ENCODE measurements around the gene SLC27A2. TPM values are rescaled to one million over a fixed set of nuclear protein-coding genes. Genes with fewer than 3 reads are reported as not detected.
A peak's percentile ranks its signal among the peaks of the same experiment; 100 is the strongest.

The SLC27A2 gene
- total RNA-seq, 1 experiment from 2014 or later: not detected

DNA sequence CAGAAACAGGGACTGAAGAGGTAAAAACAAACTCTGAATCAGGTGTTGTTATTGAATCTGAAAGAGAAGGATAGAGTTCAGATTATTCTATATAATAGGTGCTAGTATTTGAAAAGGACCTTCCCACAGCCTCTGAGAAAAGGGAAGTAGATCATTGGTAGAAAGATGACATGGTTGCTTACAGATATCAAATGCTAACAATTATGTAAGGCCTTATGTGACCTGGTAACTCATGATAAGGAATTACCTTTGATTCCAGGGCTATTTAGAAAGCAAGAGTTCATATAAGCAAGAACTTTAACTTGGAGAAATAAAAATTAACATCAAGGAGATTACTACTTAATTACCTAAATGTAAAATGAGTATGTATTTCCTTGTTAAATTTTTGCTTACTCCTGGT, 7.6 kb downstream of the SLC27A2 start:
- H3K9me2 ChIP-seq (replicated peaks; ENCODE audit: insufficient read depth, low read length): no peaks in the 10 kb centered on the region
- no peaks in the 10 kb centered on the region for H3K9me3 ChIP-seq (ENCODE audit: low read length)
- no peak overlapping the region for H3K9ac ChIP-seq (ENCODE audit: low read length)
- no peaks in the 10 kb centered on the region for H3K79me2 ChIP-seq (ENCODE audit: low read length)
- H3K4me2 ChIP-seq (ENCODE audit: low read depth, low read length, poor library complexity, severe bottlenecking): peak overlapping the region; percentile 54
- peaks cover 23% of the 10 kb centered on the region for H3K4me1 ChIP-seq (ENCODE audit: low read length)
- no peaks in the 10 kb centered on the region for H4K20me1 ChIP-seq (ENCODE audit: insufficient read depth, low read depth, low read length)
- no peaks in the 10 kb centered on the region for H3K27me3 ChIP-seq (ENCODE audit: low read length)
- peak overlapping the region; percentile 18; the same call in 1 of the 2 replicates for H2AFZ ChIP-seq (ENCODE audit: low read length)
- no peak overlapping the region for H3K27ac ChIP-seq (ENCODE audit: low read length)
- 0 out of 2 replicates have a peak overlapping the region, but pooled peaks have one; percentile 20 for H3K4me3 ChIP-seq (ENCODE audit: low read length)
- peak; percentile 51 for DNase-seq
- no peaks in the 10 kb centered on the region for H3K36me3 ChIP-seq (ENCODE audit: insufficient read depth, low read length)

- H3K27ac ChIP-seq (ENCODE audit: low read length): no peak overlapping the region
- no peaks in the 10 kb centered on the region for H3K36me3 ChIP-seq (ENCODE audit: insufficient read depth, low read length)
- H3K4me2 ChIP-seq (ENCODE audit: low read depth, low read length, poor library complexity, severe bottlenecking): peak overlapping the region; percentile 54
- H3K27me3 ChIP-seq (ENCODE audit: low read length): no peaks in the 10 kb centered on the region
- DNase-seq: peak; percentile 72
- no peaks in the 10 kb centered on the region for H3K79me2 ChIP-seq (ENCODE audit: low read length)
- peaks cover 23% of the 10 kb centered on the region for H3K4me1 ChIP-seq (ENCODE audit: low read length)
- no peak overlapping the region for H3K9ac ChIP-seq (ENCODE audit: low read length)
- 0 out of 2 replicates have a peak overlapping the region, but pooled peaks have one; percentile 20 for H3K4me3 ChIP-seq (ENCODE audit: low read length)
- no peaks in the 10 kb centered on the region for H3K9me2 ChIP-seq (replicated peaks; ENCODE audit: insufficient read depth, low read length)
- no peaks in the 10 kb centered on the region for H3K9me3 ChIP-seq (ENCODE audit: low read length)
- H2AFZ ChIP-seq (ENCODE audit: low read length): peak overlapping the region; percentile 18; the same call in 1 of the 2 replicates
- H4K20me1 ChIP-seq (ENCODE audit: insufficient read depth, low read depth, low read length): no peaks in the 10 kb centered on the region
Measured at GRCh38 chr15:50190166-50190570, 8.2 kb downstream of the SLC27A2 start.

DNA sequence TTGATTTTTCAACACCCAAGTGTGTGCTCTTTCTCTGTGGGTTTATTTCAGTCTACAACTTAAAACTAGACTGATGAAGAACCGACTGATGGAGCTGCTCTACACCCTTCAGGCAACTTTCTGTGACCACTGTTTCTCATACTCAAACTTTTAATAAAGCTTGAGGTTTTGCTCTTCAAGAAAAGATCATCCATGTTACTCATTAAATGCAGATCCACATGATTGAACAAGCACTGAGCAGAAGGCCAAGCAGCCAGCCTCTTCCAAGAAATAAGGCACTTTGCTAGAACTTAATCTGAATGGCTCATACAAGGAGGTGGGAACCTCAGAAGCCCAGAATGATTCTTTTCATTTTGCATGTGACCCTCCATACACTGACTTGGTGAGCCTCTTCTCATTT, 8.7 kb downstream of the SLC27A2 start:
- no peaks in the 10 kb centered on the region for H3K79me2 ChIP-seq (ENCODE audit: low read length)
- H3K4me3 ChIP-seq (ENCODE audit: low read length): no peak overlapping the region
- H3K4me2 ChIP-seq (ENCODE audit: low read depth, low read length, poor library complexity, severe bottlenecking): peak overlapping the region; percentile 54
- no peaks in the 10 kb centered on the region for H4K20me1 ChIP-seq (ENCODE audit: insufficient read depth, low read depth, low read length)
- no peak overlapping the region for H3K9ac ChIP-seq (ENCODE audit: low read length)
- no peaks in the 10 kb centered on the region for H3K36me3 ChIP-seq (ENCODE audit: insufficient read depth, low read length)
- H3K27me3 ChIP-seq (ENCODE audit: low read length): no peaks in the 10 kb centered on the region
- no peaks in the 10 kb centered on the region for H3K9me3 ChIP-seq (ENCODE audit: low read length)
- no peak for DNase-seq
- no peaks in the 10 kb centered on the region for H3K9me2 ChIP-seq (replicated peaks; ENCODE audit: insufficient read depth, low read length)
- peaks cover 23% of the 10 kb centered on the region for H3K4me1 ChIP-seq (ENCODE audit: low read length)
- no peak overlapping the region for H3K27ac ChIP-seq (ENCODE audit: low read length)
- H2AFZ ChIP-seq (ENCODE audit: low read length): no peak overlapping the region

DNA sequence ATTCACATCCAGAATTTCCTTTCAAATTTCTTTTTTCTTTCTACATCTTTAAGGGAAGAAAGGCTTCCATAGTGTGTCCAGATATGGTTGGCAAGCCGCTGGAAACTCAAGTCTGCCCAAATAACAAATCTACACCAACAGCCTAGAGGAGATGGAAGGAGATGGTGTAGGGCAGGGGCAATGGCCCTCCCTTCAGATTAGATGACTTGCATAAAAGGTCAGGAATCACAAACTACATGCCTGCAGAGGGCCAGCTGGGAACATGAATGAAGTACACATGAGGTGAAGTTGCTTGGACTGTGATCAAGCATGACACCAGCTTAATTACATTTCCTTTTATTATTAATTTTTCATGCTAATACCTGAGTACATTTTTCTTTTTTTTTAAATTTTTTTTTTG, 10.2 kb downstream of the SLC27A2 start:
- Histone ChIP-seq H2AFZ (ENCODE audit: low read length) (no peak overlapping the region), H3K27ac (ENCODE audit: low read length) (no peak overlapping the region), H3K9ac (ENCODE audit: low read length) (no peak overlapping the region), H3K79me2 (ENCODE audit: low read length) (no peaks in the 10 kb centered on the region), H3K9me3 (ENCODE audit: low read length) (no peaks in the 10 kb centered on the region), H3K27me3 (ENCODE audit: low read length) (no peaks in the 10 kb centered on the region), H3K4me3 (ENCODE audit: low read length) (no peak overlapping the region), H3K4me1 (ENCODE audit: low read length) (peaks cover 23% of the 10 kb centered on the region), H3K9me2 (replicated peaks; ENCODE audit: insufficient read depth, low read length) (no peaks in the 10 kb centered on the region), H4K20me1 (ENCODE audit: insufficient read depth, low read depth, low read length) (no peaks in the 10 kb centered on the region), H3K36me3 (ENCODE audit: insufficient read depth, low read length) (no peaks in the 10 kb centered on the region), H3K4me2 (ENCODE audit: low read depth, low read length, poor library complexity, severe bottlenecking) (no peak overlapping the region)
- DNase-seq: no peak

GRCh38 chr15:50192926-50193620, 11.1 kb downstream of the SLC27A2 start:
- no peak overlapping the region for H2AFZ ChIP-seq (ENCODE audit: low read length)
- H3K79me2 ChIP-seq (ENCODE audit: low read length): no peaks in the 10 kb centered on the region
- H3K4me3 ChIP-seq (ENCODE audit: low read length): no peak overlapping the region
- no peak overlapping the region for H3K27ac ChIP-seq (ENCODE audit: low read length)
- H3K9me2 ChIP-seq (replicated peaks; ENCODE audit: insufficient read depth, low read length): no peaks in the 10 kb centered on the region
- DNase-seq: no peak
- H3K9ac ChIP-seq (ENCODE audit: low read length): no peak overlapping the region
- H4K20me1 ChIP-seq (ENCODE audit: insufficient read depth, low read depth, low read length): no peaks in the 10 kb centered on the region
- H3K27me3 ChIP-seq (ENCODE audit: low read length): no peaks in the 10 kb centered on the region
- no peaks in the 10 kb centered on the region for H3K9me3 ChIP-seq (ENCODE audit: low read length)
- no peak overlapping the region for H3K4me2 ChIP-seq (ENCODE audit: low read depth, low read length, poor library complexity, severe bottlenecking)
- no peaks in the 10 kb centered on the region for H3K36me3 ChIP-seq (ENCODE audit: insufficient read depth, low read length)
- H3K4me1 ChIP-seq (ENCODE audit: low read length): peaks cover 23% of the 10 kb centered on the region

- no peak overlapping the region for H3K9ac ChIP-seq (ENCODE audit: low read length)
- no peak for DNase-seq
- H3K27ac ChIP-seq (ENCODE audit: low read length): no peak overlapping the region
- H3K27me3 ChIP-seq (ENCODE audit: low read length): no peaks in the 10 kb centered on the region
- no peaks in the 10 kb centered on the region for H3K9me2 ChIP-seq (replicated peaks; ENCODE audit: insufficient read depth, low read length)
- H3K9me3 ChIP-seq (ENCODE audit: low read length): no peaks in the 10 kb centered on the region
- H3K36me3 ChIP-seq (ENCODE audit: insufficient read depth, low read length): no peaks in the 10 kb centered on the region
- H2AFZ ChIP-seq (ENCODE audit: low read length): no peak overlapping the region
- no peaks in the 10 kb centered on the region for H3K79me2 ChIP-seq (ENCODE audit: low read length)
- H4K20me1 ChIP-seq (ENCODE audit: insufficient read depth, low read depth, low read length): no peaks in the 10 kb centered on the region
- H3K4me1 ChIP-seq (ENCODE audit: low read length): no peaks in the 10 kb centered on the region
- H3K4me2 ChIP-seq (ENCODE audit: low read depth, low read length, poor library complexity, severe bottlenecking): no peak overlapping the region
- no peak overlapping the region for H3K4me3 ChIP-seq (ENCODE audit: low read length)
Measured at GRCh38 chr15:50202003-50202402, 20.0 kb downstream of the SLC27A2 start.

DNA sequence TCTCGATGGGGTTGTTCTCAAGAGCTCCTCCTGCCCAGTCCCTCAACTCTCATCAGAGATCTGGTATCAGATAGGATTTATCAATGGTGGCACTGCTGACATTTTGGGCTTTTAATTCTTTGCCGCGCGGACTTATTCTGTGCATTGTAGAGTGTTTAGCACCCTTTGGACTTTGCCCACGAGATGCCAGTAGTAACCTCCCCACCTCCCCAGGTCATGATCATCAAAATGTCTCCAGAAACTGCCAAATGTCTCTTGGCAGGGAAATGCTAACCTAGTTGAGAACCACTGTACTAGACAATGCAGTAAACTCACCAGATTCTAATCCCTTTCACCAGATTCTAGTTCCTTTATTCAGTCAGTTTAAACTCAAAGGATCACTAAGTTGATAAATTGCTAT, 24.0 kb downstream of the SLC27A2 start:
- H3K36me3 ChIP-seq (ENCODE audit: insufficient read depth, low read length): no peaks in the 10 kb centered on the region
- H3K79me2 ChIP-seq (ENCODE audit: low read length): no peaks in the 10 kb centered on the region
- no peaks in the 10 kb centered on the region for H3K9me3 ChIP-seq (ENCODE audit: low read length)
- no peaks in the 10 kb centered on the region for H3K27me3 ChIP-seq (ENCODE audit: low read length)
- no peak overlapping the region for H3K4me2 ChIP-seq (ENCODE audit: low read depth, low read length, poor library complexity, severe bottlenecking)
- DNase-seq: no peak
- no peaks in the 10 kb centered on the region for H3K4me1 ChIP-seq (ENCODE audit: low read length)
- no peak overlapping the region for H3K9ac ChIP-seq (ENCODE audit: low read length)
- no peaks in the 10 kb centered on the region for H3K9me2 ChIP-seq (replicated peaks; ENCODE audit: insufficient read depth, low read length)
- H4K20me1 ChIP-seq (ENCODE audit: insufficient read depth, low read depth, low read length): no peaks in the 10 kb centered on the region
- no peak overlapping the region for H3K4me3 ChIP-seq (ENCODE audit: low read length)
- no peak overlapping the region for H3K27ac ChIP-seq (ENCODE audit: low read length)
- H2AFZ ChIP-seq (ENCODE audit: low read length): no peak overlapping the region

DNA sequence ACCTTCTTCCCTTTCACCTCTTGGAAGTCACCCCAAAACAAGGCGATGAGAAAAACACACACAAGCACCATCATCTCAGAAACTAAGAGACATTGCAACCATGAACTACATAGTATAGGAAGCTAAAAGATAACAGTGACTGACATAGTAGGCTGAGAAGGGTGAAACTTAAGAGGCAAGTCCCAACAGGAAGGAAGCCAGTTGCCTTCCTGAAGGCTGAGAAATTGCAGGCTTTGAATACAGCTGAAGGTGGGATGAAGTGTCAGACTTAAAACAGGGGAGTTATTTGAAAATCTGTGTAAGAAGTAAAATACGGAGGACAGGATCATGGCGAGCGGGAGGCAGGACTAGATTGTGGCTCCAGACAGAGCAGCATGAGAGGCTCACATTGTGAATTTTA, 27.8 kb downstream of the SLC27A2 start:
- no peak overlapping the region for H2AFZ ChIP-seq (ENCODE audit: low read length)

More for the DNA sequence above, 27.8 kb downstream of the SLC27A2 start:
- H3K9me2 ChIP-seq (replicated peaks; ENCODE audit: insufficient read depth, low read length): no peaks in the 10 kb centered on the region
- H4K20me1 ChIP-seq (ENCODE audit: insufficient read depth, low read depth, low read length): no peaks in the 10 kb centered on the region
- no peaks in the 10 kb centered on the region for H3K27me3 ChIP-seq (ENCODE audit: low read length)
- H3K9ac ChIP-seq (ENCODE audit: low read length): no peak overlapping the region
- no peaks in the 10 kb centered on the region for H3K4me1 ChIP-seq (ENCODE audit: low read length)
- H3K79me2 ChIP-seq (ENCODE audit: low read length): no peaks in the 10 kb centered on the region
- no peaks in the 10 kb centered on the region for H3K9me3 ChIP-seq (ENCODE audit: low read length)
- H3K4me3 ChIP-seq (ENCODE audit: low read length): no peak overlapping the region
- no peak overlapping the region for H3K27ac ChIP-seq (ENCODE audit: low read length)
- H3K4me2 ChIP-seq (ENCODE audit: low read depth, low read length, poor library complexity, severe bottlenecking): no peak overlapping the region
- no peak for DNase-seq
- no peaks in the 10 kb centered on the region for H3K36me3 ChIP-seq (ENCODE audit: insufficient read depth, low read length)

Data from Karpas-422 (cell line).